Activated CD4-positive, alpha-beta T cell treated with anti-CD3 and anti-CD28 coated beads for 36 hours (primary cell): ENCODE measurements around the gene PDE9A. TPM values are rescaled to one million over a fixed set of nuclear protein-coding genes. Genes with fewer than 3 reads are reported as not detected.

Source experiments
- ATAC-seq: fragments of 200-7000 bp; cut with Tn5 transposase; one replicate; pipeline ENCODE4 v1.10.0; 2021; ENCODE audit warnings: mild to moderate bottlenecking, moderate library complexity
- CTCF ChIA-PET: fragments of 350-600 bp; sonication (Branson Sonifier 250); formaldehyde crosslinking; loops from one replicate; lab custom pipeline; 2021; ENCODE audit warnings: antibody characterized with exemption; lab: Charles Lee
- POLR2A ChIA-PET: fragments of 350-600 bp; sonication (Branson Sonifier 250); formaldehyde crosslinking; loops from one replicate; lab custom pipeline; 2021; ENCODE audit warnings: antibody characterized with exemption, inconsistent platforms; lab: Charles Lee
- DNase-seq: peaks from one replicate; pipeline ENCODE4 v3.0.0-alpha.2; 2020
- H3K27ac Mint-ChIP-seq: one replicate; pipeline ENCODE4 v1.8.0; 2021; ENCODE audit warnings: mixed read lengths
- H3K27me3 Mint-ChIP-seq: one replicate; pipeline ENCODE4 v1.8.0; 2021; ENCODE audit warnings: mixed read lengths
- H3K36me3 Mint-ChIP-seq: one replicate; pipeline ENCODE4 v1.8.0; 2021; ENCODE audit warnings: low read depth, mixed read lengths
- H3K4me1 Mint-ChIP-seq: one replicate; pipeline ENCODE4 v1.8.0; 2021; ENCODE audit warnings: mixed read lengths
- H3K4me3 Mint-ChIP-seq: one replicate; pipeline ENCODE4 v1.8.0; 2021; ENCODE audit warnings: mild to moderate bottlenecking, moderate library complexity, mixed read lengths
- H3K9me3 Mint-ChIP-seq: one replicate; pipeline ENCODE4 v1.8.0; 2021; ENCODE audit warnings: low read depth, mixed read lengths
- intact Hi-C, 2 experiments: fragments of 100-400 bp; cut with DNase I in 1 of 2; cut with micrococcal nuclease in 1 of 2; formaldehyde crosslinking; loops; one replicate each; pipeline versions ENCODE4 v1.14.2 to v1.15.1; 2022 to 2024; cut with DNase I, micrococcal nuclease
- total RNA-seq, 2 experiments: library from RNA; stranded (reverse); gene quantifications; one replicate each; pipeline ENCODE4 v1.2.3, GENCODE V29; 2021

PDE9A gene
- total RNA-seq, 2 experiments from 2014 or later = 7.1 to 7.3 TPM

GRCh38 chr21:42695697-42696380, 42.4 kb downstream of the PDE9A start:
- Mint-ChIP-seq H3K36me3 (peaks cover 2% of the 10 kb centered on the region), H3K27me3 (no peaks in the 10 kb centered on the region), H3K4me1 (no peaks in the 10 kb centered on the region), H3K9me3 (no peaks in the 10 kb centered on the region), H3K4me3 (no peak overlapping the region), H3K27ac (no peak overlapping the region)
- POLR2A ChIA-PET = no interaction called here
- intact Hi-C loops = no loop called here
- no peak for ATAC-seq
- CTCF ChIA-PET = no interaction called here
- DNase-seq = no peak

GRCh38 chr21:42696501-42697040, 43.1 kb downstream of the PDE9A start:
- Mint-ChIP-seq H3K4me3 (no peak overlapping the region), H3K9me3 (no peaks in the 10 kb centered on the region), H3K36me3 (peaks cover 2% of the 10 kb centered on the region), H3K4me1 (no peaks in the 10 kb centered on the region), H3K27ac (no peak overlapping the region), H3K27me3 (no peaks in the 10 kb centered on the region)
- ATAC-seq (no peak), DNase-seq (no peak)
- intact Hi-C loops = no loop called here
- CTCF ChIA-PET = no interaction called here
- POLR2A ChIA-PET = no interaction called here

GRCh38 chr21:42698733-42699132, 45.3 kb downstream of the PDE9A start:
- CTCF ChIA-PET = interaction anchor here (1.0 kb wide), 1 partner anchor 163 kb away, joined by 3 read pairs; no protein-coding TSS in a partner anchor

GRCh38 chr21:42699196-42699595, 45.8 kb downstream of the PDE9A start:
- intact Hi-C loops = no loop called here
- Mint-ChIP-seq H3K4me1 (no peaks in the 10 kb centered on the region), H3K36me3 (peaks cover 2% of the 10 kb centered on the region), H3K4me3 (no peak overlapping the region), H3K27ac (no peak overlapping the region), H3K27me3 (no peaks in the 10 kb centered on the region), H3K9me3 (no peaks in the 10 kb centered on the region)
- no peak for DNase-seq
- POLR2A ChIA-PET = no interaction called here
- ATAC-seq = no peak
- CTCF ChIA-PET = interaction anchor here (1.0 kb wide), 1 partner anchor 163 kb away, joined by 3 read pairs; no protein-coding TSS in a partner anchor

More at GRCh38 chr21:42698733-42699132, 45.3 kb downstream of the PDE9A start:
- H3K4me1 Mint-ChIP-seq = no peaks in the 10 kb centered on the region
- POLR2A ChIA-PET = no interaction called here
- ATAC-seq = no peak
- H3K27me3 Mint-ChIP-seq = no peaks in the 10 kb centered on the region
- H3K36me3 Mint-ChIP-seq = peaks cover 2% of the 10 kb centered on the region
- H3K4me3 Mint-ChIP-seq = no peak overlapping the region
- no peak overlapping the region for H3K27ac Mint-ChIP-seq
- no peaks in the 10 kb centered on the region for H3K9me3 Mint-ChIP-seq
- no peak for DNase-seq
- intact Hi-C loops = no loop called here

GRCh38 chr21:42701706-42702456, 48.5 kb downstream of the PDE9A start:
- ChIA-PET CTCF (interaction anchor here (1.0 kb wide), 2 partner anchors 17 to 109 kb away, joined by 3 read pairs; no protein-coding TSS in a partner anchor), POLR2A (no interaction called here)
- Mint-ChIP-seq H3K36me3 (no peaks in the 10 kb centered on the region), H3K27ac (no peak overlapping the region), H3K4me3 (no peak overlapping the region), H3K4me1 (no peaks in the 10 kb centered on the region), H3K27me3 (no peaks in the 10 kb centered on the region), H3K9me3 (no peaks in the 10 kb centered on the region)
- intact Hi-C loops = loop anchor here in 1 of 2 experiments (5.0 to 10.0 kb wide), 2 partner anchors 57 to 110 kb away; no protein-coding TSS in a partner anchor
- no peak for DNase-seq
- ATAC-seq = no peak

- intact Hi-C loops = loop anchor here in 1 of 2 experiments (5.0 to 10.0 kb wide), 2 partner anchors 58 to 110 kb away; no protein-coding TSS in a partner anchor
- Mint-ChIP-seq H3K36me3 (no peaks in the 10 kb centered on the region), H3K4me1 (no peaks in the 10 kb centered on the region), H3K4me3 (no peak overlapping the region), H3K9me3 (no peaks in the 10 kb centered on the region), H3K27me3 (no peaks in the 10 kb centered on the region), H3K27ac (no peak overlapping the region)
- ChIA-PET POLR2A (no interaction called here), CTCF (interaction anchor here (1.0 kb wide), 2 partner anchors 18 to 110 kb away, joined by 3 read pairs; no protein-coding TSS in a partner anchor)
- ATAC-seq = no peak
- no peak for DNase-seq
Measured at GRCh38 chr21:42702720-42703119, 49.3 kb downstream of the PDE9A start.

- Mint-ChIP-seq H3K9me3 (no peaks in the 10 kb centered on the region), H3K36me3 (no peaks in the 10 kb centered on the region), H3K4me3 (no peak overlapping the region), H3K27me3 (no peaks in the 10 kb centered on the region), H3K27ac (no peak overlapping the region), H3K4me1 (no peaks in the 10 kb centered on the region)
- ChIA-PET CTCF (interaction anchor here (0.6 to 1.0 kb wide), 3 partner anchors 18 to 284 kb away, joined by 3 read pairs; no protein-coding TSS in a partner anchor), POLR2A (no interaction called here)
- DNase-seq = no peak
- intact Hi-C loops = loop anchor here in 1 of 2 experiments (5.0 to 10.0 kb wide), 2 partner anchors 59 to 111 kb away; no protein-coding TSS in a partner anchor
- ATAC-seq = no peak
Measured at GRCh38 chr21:42703136-42703908, 49.9 kb downstream of the PDE9A start.

- H3K4me1 Mint-ChIP-seq = no peaks in the 10 kb centered on the region
- H3K4me3 Mint-ChIP-seq = no peak overlapping the region
- no peak for ATAC-seq
- intact Hi-C loops = loop anchor here in 1 of 2 experiments (5.0 to 10.0 kb wide), 2 partner anchors 59 to 112 kb away; no protein-coding TSS in a partner anchor
- CTCF ChIA-PET = no interaction called here
- H3K9me3 Mint-ChIP-seq = no peaks in the 10 kb centered on the region
- no peak for DNase-seq
- no peaks in the 10 kb centered on the region for H3K27me3 Mint-ChIP-seq
- no peaks in the 10 kb centered on the region for H3K36me3 Mint-ChIP-seq
- H3K27ac Mint-ChIP-seq = no peak overlapping the region
- POLR2A ChIA-PET = no interaction called here
Measured at GRCh38 chr21:42703965-42704364, 50.5 kb downstream of the PDE9A start.

- Mint-ChIP-seq H3K9me3 (no peaks in the 10 kb centered on the region), H3K27ac (no peak overlapping the region), H3K4me1 (no peaks in the 10 kb centered on the region), H3K27me3 (no peaks in the 10 kb centered on the region), H3K36me3 (no peaks in the 10 kb centered on the region), H3K4me3 (no peak overlapping the region)
- intact Hi-C loops = loop anchor here in 1 of 2 experiments (5.0 to 10.0 kb wide), 2 partner anchors 60 to 113 kb away; no protein-coding TSS in a partner anchor
- DNase-seq = no peak
- POLR2A ChIA-PET = no interaction called here
- CTCF ChIA-PET = interaction anchor here (0.9 kb wide), 1 partner anchor 11 kb away, joined by 3 read pairs; no protein-coding TSS in a partner anchor
- no peak for ATAC-seq
Measured at GRCh38 chr21:42704861-42705260, 51.4 kb downstream of the PDE9A start.

- Mint-ChIP-seq H3K27ac (no peak overlapping the region), H3K36me3 (no peaks in the 10 kb centered on the region), H3K27me3 (no peaks in the 10 kb centered on the region), H3K9me3 (no peaks in the 10 kb centered on the region), H3K4me3 (no peak overlapping the region), H3K4me1 (no peaks in the 10 kb centered on the region)
- POLR2A ChIA-PET = no interaction called here
- DNase-seq (no peak), ATAC-seq (no peak)
- CTCF ChIA-PET = interaction anchor here (0.9 kb wide), 1 partner anchor 11 kb away, joined by 3 read pairs; no protein-coding TSS in a partner anchor
- intact Hi-C loops = loop anchor here in 1 of 2 experiments (10.0 kb wide), 1 partner anchor 61 kb away; no protein-coding TSS in a partner anchor
Measured at GRCh38 chr21:42705346-42705745, 51.9 kb downstream of the PDE9A start.
